Esophagus muscularis mucosa (tissue), 4 donors: ENCODE results near the gene ISG20L2. TPM values are rescaled to one million over a fixed set of nuclear protein-coding genes. Genes with fewer than 3 reads are reported as not detected.
A peak's percentile ranks its signal among the peaks of the same experiment; 100 is the strongest.

Experiments used
- DNase-seq: peaks from one replicate; pipeline ENCODE4 v3.0.0-alpha.2; 2017; ENCODE audit errors: extremely low spot score
- H3K27ac ChIP-seq, 4 donors: fragments of 200-600 bp; sonication (generic); replicated peaks in 1 of 4; 1 replicate in 3 of 4; 2 replicates in 1 of 4; pipeline ENCODE4 v1.5.1; 2016 to 2019; ENCODE audit warnings: mild to moderate bottlenecking in 1 of 4
- H3K27me3 ChIP-seq, 4 donors: fragments of 200-600 bp; sonication (generic); one replicate each; pipeline versions ENCODE4 v1.5.1 to v1.6.0; 2016 to 2019
- H3K36me3 ChIP-seq, 4 donors: fragments of 200-600 bp; sonication (generic); one replicate each; pipeline ENCODE4 v1.5.1; 2016 to 2019
- H3K4me1 ChIP-seq, 4 donors: fragments of 200-600 bp; sonication (generic); one replicate each; pipeline ENCODE4 v1.5.1; 2016 to 2019
- H3K4me3 ChIP-seq, 4 donors: fragments of 200-600 bp; sonication (generic); 1 replicate in 2 of 4; 2 replicates in 2 of 4; pipeline ENCODE4 v1.5.1; 2016 to 2019; ENCODE audit warnings: mild to moderate bottlenecking in 4 of 4, moderate library complexity in 1 of 4
- H3K9me3 ChIP-seq, 4 donors: fragments of 200-600 bp; sonication (generic); 1 replicate in 3 of 4; 2 replicates in 1 of 4; pipeline ENCODE4 v1.5.1; 2016 to 2019
- EP300 ChIP-seq: sonication (generic); formaldehyde crosslinking; IDR thresholded peaks from one replicate; pipeline ENCODE4 v1.6.1; 2017; ENCODE audit warnings: antibody characterized with exemption
- POLR2A ChIP-seq: fragments of 450-650 bp; IDR thresholded peaks from one replicate; pipeline ENCODE4 v1.6.1; 2017; ENCODE audit warnings: antibody characterized with exemption, moderate library complexity, mild to moderate bottlenecking, low read depth
- POLR2AphosphoS5 ChIP-seq, 2 donors: sonication (generic); formaldehyde crosslinking; IDR thresholded peaks; one replicate each; pipeline ENCODE4 v1.6.1; 2017; ENCODE audit warnings: antibody characterized with exemption in 2 of 2
- WGBS: methylation state at CpG from one replicate; pipeline ENCODE4 v1.1.5; 2018; 5-methylcytosine and 5-hydroxymethylcytosine counted together
- intact Hi-C: fragments of 100-400 bp; cut with DNase I; formaldehyde crosslinking; loops from one replicate; pipeline ENCODE4 v1.15.1; 2023
- total RNA-seq, 4 donors: library from RNA; depleted of rRNA; stranded (reverse); fragments of >200 nt; gene quantifications; one replicate each; pipeline versions ENCODE4 v1.1.0 to v1.2.1, GENCODE V29; 2016
- TF ChIP-seq, protein P1 (sequence below), 3 experiments: fragments of 200-600 bp in 2 of 3; fragments of 450-650 bp in 1 of 3; sonication (generic) in 2 of 3; IDR thresholded peaks; one replicate each; pipeline ENCODE4 v1.5.1; 2017 to 2019; ENCODE audit warnings: antibody characterized with exemption in 3 of 3, mild to moderate bottlenecking in 2 of 3, moderate library complexity in 1 of 3

The ISG20L2 gene
- total RNA-seq, 4 donors from 2014 or later: 16.2 to 20.0 (median 19.0) TPM

DNA sequence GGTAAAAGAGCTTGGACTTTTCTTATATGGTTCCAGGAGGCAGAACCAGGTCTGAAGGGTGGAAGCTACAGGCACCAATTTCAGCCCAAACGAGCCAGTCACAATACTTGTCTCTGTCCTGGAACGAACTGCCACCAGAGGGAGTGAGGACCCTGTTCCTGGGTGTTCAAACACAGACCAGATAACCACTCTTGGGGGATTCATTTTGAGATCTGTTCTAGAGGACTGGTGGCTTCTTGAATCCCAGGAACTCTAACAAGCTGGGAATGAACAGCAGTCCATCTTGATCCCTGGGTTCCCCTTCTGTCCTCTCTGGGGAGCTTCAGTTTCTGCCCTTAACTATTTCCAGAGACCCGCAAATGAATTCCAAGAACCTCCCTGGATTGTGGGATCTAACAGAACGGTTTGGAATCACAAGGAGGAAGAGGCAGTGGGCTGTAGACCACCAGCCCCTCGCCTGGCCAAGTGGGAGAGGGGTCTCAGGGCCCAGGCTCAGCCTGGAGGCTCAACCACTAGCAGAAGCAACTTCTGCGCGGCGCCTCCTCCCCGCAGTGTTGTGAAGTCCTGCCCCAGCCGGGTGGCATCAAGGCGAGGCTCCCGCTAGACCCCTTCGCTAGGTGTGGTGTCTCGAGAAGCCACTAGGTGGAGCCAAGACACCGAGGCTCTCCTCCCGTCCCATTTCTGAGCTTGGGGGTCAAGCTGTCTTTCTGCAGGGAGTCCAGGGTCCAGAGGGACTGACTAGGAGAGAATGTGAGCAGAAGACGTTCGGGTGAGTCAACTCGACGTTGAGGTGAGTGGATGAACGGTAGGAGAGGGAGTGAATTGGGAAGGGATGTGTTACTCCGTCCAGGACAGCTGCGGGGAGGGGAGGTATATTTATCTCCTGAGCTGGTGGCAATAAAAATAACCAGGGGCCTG, 39.3 kb downstream of the ISG20L2 start:
- peaks cover 0 to 80% (median 4%) of the 10 kb centered on the region in 4 donors for H3K27me3 ChIP-seq
- H3K27ac ChIP-seq: no peak overlapping the region
- peak overlapping the region in 3 of 4 donors; percentile 2 to 37 (median 22) for H3K4me3 ChIP-seq
- no peaks in the 10 kb centered on the region for H3K9me3 ChIP-seq
- TF ChIP-seq POLR2AphosphoS5 (IDR thresholded peaks at IDR 0.05) (peak in 1 of 2 donors; percentile 49), POLR2A (no peak)
- TF ChIP-seq, protein P1, sequence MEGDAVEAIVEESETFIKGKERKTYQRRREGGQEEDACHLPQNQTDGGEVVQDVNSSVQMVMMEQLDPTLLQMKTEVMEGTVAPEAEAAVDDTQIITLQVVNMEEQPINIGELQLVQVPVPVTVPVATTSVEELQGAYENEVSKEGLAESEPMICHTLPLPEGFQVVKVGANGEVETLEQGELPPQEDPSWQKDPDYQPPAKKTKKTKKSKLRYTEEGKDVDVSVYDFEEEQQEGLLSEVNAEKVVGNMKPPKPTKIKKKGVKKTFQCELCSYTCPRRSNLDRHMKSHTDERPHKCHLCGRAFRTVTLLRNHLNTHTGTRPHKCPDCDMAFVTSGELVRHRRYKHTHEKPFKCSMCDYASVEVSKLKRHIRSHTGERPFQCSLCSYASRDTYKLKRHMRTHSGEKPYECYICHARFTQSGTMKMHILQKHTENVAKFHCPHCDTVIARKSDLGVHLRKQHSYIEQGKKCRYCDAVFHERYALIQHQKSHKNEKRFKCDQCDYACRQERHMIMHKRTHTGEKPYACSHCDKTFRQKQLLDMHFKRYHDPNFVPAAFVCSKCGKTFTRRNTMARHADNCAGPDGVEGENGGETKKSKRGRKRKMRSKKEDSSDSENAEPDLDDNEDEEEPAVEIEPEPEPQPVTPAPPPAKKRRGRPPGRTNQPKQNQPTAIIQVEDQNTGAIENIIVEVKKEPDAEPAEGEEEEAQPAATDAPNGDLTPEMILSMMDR (IDR thresholded peaks at IDR 0.05): peak; percentile 92 to 93 (median 93)
- 2% methylated on average over 10 of the region's 23 CpGs for whole genome bisulfite sequencing
- intact Hi-C loops: loop anchor here (1.0 to 10.0 kb wide), 2 partner anchors 36 to 196 kb away; no protein-coding TSS in a partner anchor
- peaks cover 7 to 28% (median 19%) of the 10 kb centered on the region in 4 donors for H3K4me1 ChIP-seq
- no peaks in the 10 kb centered on the region for H3K36me3 ChIP-seq
- DNase-seq: no peak

DNA sequence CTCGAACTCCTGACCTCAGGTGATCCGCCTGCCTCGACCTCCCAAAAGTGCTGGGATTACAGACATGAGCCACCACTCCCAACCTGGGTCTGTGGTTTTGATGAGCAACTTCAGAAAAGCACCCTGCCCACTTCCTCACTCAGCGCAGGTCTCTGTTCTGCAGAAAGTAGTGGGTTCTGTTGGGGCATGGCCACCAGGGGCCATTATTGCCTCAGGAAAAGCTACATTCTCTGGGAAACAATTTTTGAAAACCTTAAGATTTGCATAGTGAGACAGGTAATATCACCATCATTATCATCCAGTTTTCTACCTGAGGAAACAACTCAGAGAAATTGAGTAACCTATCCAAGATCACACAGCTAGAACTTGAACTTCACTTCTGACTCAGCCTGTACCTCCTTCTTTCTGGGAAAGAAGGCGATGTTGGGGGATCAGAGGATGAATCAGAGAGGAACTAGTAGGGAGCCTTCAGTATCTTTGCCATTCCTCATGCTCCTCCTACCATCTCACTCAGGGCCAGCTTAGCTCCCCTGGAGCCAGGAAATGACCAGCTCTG, 44.3 kb downstream of the ISG20L2 start:
- no peak overlapping the region for H3K4me3 ChIP-seq
- peaks cover 0 to 64% (median 2%) of the 10 kb centered on the region in 4 donors for H3K27me3 ChIP-seq
- peaks cover 2 to 6% (median 4%) of the 10 kb centered on the region in 4 donors for H3K4me1 ChIP-seq
- 86% methylated on average over 5 of the region's 5 CpGs for WGBS
- no peak for DNase-seq
- no peak for TF ChIP-seq POLR2AphosphoS5 (IDR thresholded peaks at IDR 0.05)
- no peak for TF ChIP-seq EP300
- TF ChIP-seq, protein P1 (IDR thresholded peaks at IDR 0.05): no peak
- no peak for TF ChIP-seq POLR2A
- H3K9me3 ChIP-seq: no peaks in the 10 kb centered on the region
- H3K36me3 ChIP-seq: no peaks in the 10 kb centered on the region
- intact Hi-C loops: loop anchor here (10.0 kb wide), 1 partner anchor 200 kb away; no protein-coding TSS in a partner anchor
- H3K27ac ChIP-seq: no peak overlapping the region

DNA sequence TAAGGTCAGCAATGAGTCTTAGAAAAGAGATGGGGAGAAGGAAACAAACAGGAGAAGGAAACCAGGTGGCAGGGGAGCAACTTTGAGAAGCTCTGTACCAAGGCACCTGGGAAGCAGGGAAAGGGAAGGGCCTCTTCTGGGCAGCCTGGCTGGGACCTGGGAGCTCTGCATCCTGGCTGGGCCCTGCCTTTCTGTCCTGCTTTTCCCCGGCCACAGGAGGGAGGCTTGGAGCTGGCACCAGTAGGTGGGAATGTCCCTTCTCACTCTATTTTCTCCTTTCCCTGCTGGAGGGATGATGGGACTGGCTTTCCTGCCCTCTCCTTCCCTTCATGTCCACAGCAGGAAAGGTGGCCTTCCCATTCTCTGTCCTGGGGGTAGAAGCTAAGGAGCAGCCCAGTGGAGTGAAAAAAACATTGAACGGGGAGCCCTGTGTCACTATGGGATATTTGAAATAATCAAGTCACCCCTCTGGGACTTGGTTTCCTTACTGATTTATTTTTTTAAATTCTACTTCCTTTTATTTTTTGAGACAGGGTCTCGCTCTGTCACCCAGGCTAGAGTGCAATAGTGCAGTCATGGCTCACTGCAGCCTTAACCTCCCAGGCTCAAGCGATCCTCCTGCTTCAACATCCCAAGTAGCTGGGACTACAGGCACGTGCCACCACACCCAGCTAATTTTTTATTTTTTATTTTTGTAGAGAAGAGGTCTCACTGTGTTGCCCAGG, 46.2 kb downstream of the ISG20L2 start:
- no peaks in the 10 kb centered on the region for H3K9me3 ChIP-seq
- no peak overlapping the region for H3K4me3 ChIP-seq
- H3K27me3 ChIP-seq: peaks cover 0 to 59% (median 4%) of the 10 kb centered on the region in 4 donors
- H3K4me1 ChIP-seq: peaks cover 4 to 11% (median 9%) of the 10 kb centered on the region in 4 donors
- TF ChIP-seq POLR2AphosphoS5 (IDR thresholded peaks at IDR 0.05): no peak
- no peak for TF ChIP-seq POLR2A
- TF ChIP-seq EP300: no peak
- TF ChIP-seq, protein P1 (IDR thresholded peaks at IDR 0.05): no peak
- no peak for DNase-seq
- WGBS: 67% methylated on average over 5 of the region's 5 CpGs
- intact Hi-C loops: loop anchor here (10.0 kb wide), 1 partner anchor 202 kb away; no protein-coding TSS in a partner anchor
- H3K36me3 ChIP-seq: no peaks in the 10 kb centered on the region
- no peak overlapping the region for H3K27ac ChIP-seq

DNA sequence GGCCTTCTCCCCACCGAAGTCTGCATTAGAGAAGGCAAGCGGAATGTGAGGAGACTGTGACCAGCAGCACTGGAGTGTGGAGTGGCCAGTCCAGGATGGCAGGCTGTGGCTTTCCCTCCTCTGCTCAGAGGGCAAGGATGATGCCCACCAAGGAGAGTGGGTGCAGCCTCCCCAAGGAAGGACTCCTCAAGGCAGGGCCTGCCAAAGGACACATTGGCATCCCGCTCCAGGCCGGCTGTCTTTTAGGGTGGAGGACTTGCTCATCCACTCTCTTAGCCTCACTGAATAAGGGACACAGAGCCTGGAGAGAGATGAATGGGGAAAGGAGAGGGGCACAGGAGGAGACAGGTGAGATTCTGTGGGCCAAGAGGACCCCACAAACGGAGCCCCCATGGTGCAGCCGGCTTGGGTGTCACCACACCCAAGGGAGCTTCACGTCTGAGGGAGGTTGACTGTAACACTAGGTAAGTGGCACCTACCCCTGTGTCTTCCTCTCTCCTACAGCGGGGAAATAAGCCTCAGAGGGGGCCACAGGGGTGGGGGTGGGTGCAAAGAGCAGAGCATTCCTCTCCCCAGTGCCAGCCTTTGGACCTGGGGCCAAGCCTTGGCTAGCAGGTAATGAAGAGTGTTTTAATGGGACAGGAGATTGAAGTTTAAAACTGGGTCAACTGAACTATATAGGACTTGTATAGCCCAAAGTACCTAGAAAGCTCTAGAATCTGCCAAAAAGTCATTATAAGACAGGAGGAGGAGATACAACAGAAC, 47.2 kb downstream of the ISG20L2 start:
- Histone ChIP-seq H3K4me3 (no peak overlapping the region), H3K4me1 (peaks cover 13 to 20% (median 19%) of the 10 kb centered on the region in 4 donors), H3K36me3 (no peaks in the 10 kb centered on the region), H3K27me3 (peaks cover 0 to 61% (median 8%) of the 10 kb centered on the region in 4 donors), H3K27ac (no peak overlapping the region), H3K9me3 (no peaks in the 10 kb centered on the region)
- WGBS: 80% methylated on average over 7 of the region's 8 CpGs
- intact Hi-C loops: loop anchor here (10.0 kb wide), 1 partner anchor 203 kb away; no protein-coding TSS in a partner anchor
- TF ChIP-seq, protein P1 (IDR thresholded peaks at IDR 0.05): no peak
- TF ChIP-seq POLR2A (no peak), EP300 (no peak), POLR2AphosphoS5 (IDR thresholded peaks at IDR 0.05) (no peak)
- no peak for DNase-seq
